Stomach (tissue), 9 donors: ENCODE results near the gene SVOPL. TPM values are rescaled to one million over a fixed set of nuclear protein-coding genes. Genes with fewer than 3 reads are reported as not detected.

ENCODE experiments used
- DNase-seq, 2 donors: peaks; one replicate each; pipeline versions ENCODE4 v3.0.0 to v3.0.0-alpha.2; 2013 to 2019
- H3K27ac ChIP-seq, 5 donors: fragments of 200-600 bp in 4 of 5; sonication (generic) in 4 of 5; one replicate each; pipeline ENCODE4 v1.5.1; 2013 to 2019; ENCODE audit warnings: mild to moderate bottlenecking in 1 of 5, moderate library complexity in 1 of 5
- H3K27me3 ChIP-seq, 3 donors: fragments of 200-600 bp; sonication (generic); one replicate each; pipeline ENCODE4 v1.5.1; 2017 to 2019; ENCODE audit warnings: mixed run types in 1 of 3
- H3K36me3 ChIP-seq, 4 donors: fragments of 200-600 bp; sonication (generic); 1 replicate in 3 of 4; 2 replicates in 1 of 4; pipeline ENCODE4 v1.5.1; 2016 to 2019
- H3K4me1 ChIP-seq, 4 donors: fragments of 200-600 bp; sonication (generic); one replicate each; pipeline ENCODE4 v1.5.1; 2016 to 2019
- H3K4me3 ChIP-seq, 4 donors: fragments of 200-600 bp; sonication (generic) in 3 of 4; one replicate each; pipeline ENCODE4 v1.5.1; 2016 to 2019; ENCODE audit warnings: mild to moderate bottlenecking in 1 of 4
- H3K9me3 ChIP-seq, 4 donors: fragments of 200-600 bp; sonication (generic); one replicate each; pipeline ENCODE4 v1.5.1; 2016 to 2019
- EP300 ChIP-seq: sonication (generic); formaldehyde crosslinking; IDR thresholded peaks from one replicate; pipeline ENCODE4 v1.6.1; 2017; ENCODE audit warnings: antibody characterized with exemption
- POLR2A ChIP-seq, 4 donors: fragments of 450-650 bp; IDR thresholded peaks; one replicate each; pipeline ENCODE4 v1.6.1; 2016; ENCODE audit warnings: antibody characterized with exemption in 4 of 4, control low read depth in 2 of 4, mild to moderate bottlenecking in 1 of 4, moderate library complexity in 1 of 4
- POLR2AphosphoS5 ChIP-seq, 3 donors: sonication (generic); formaldehyde crosslinking; IDR thresholded peaks; one replicate each; pipeline ENCODE4 v1.6.1; 2016; ENCODE audit warnings: antibody characterized with exemption in 3 of 3
- WGBS, 5 donors: extraction: QIAGEN DNeasy Blood & Tissue Kit in 3 of 5; methylation state at CpG; one replicate each; pipeline versions ENCODE4 v1.1.5 to v1.1.7; 2013 to 2018; 5-methylcytosine and 5-hydroxymethylcytosine counted together
- intact Hi-C: fragments of 100-400 bp; cut with DNase I; formaldehyde crosslinking; loops from one replicate; pipeline ENCODE4 v1.15.1; 2023; ENCODE audit warnings: low total_unique reads
- polyA plus RNA-seq, 3 donors: library from polyadenylated mRNA; stranded (reverse); fragments of 200-250 nt; gene quantifications; one replicate each; pipeline ENCODE4 v1.2.3, GENCODE V29; 2013
- total RNA-seq, 5 donors: library from RNA; depleted of rRNA; stranded (reverse); fragments of >200 nt; gene quantifications; one replicate each; pipeline versions ENCODE4 v1.1.0 to v1.2.3, GENCODE V29; 2014 to 2016
- TF ChIP-seq, protein P1 (sequence below), 7 experiments: fragments of 450-650 bp in 4 of 7; fragments of 200-600 bp in 3 of 7; sonication (generic) in 3 of 7; IDR thresholded peaks; one replicate each; pipeline ENCODE4 v1.5.1; 2016 to 2019; ENCODE audit warnings: antibody characterized with exemption in 7 of 7, control low read depth in 2 of 7, mild to moderate bottlenecking in 1 of 7
- donor health status: healthy with polysubstance abuse.
- donor health status: Bipolar disorder and iron deficiency.
- donor health status: healthy.

SVOPL gene
- total and polyA plus RNA-seq, 8 donors: under 0.01 to 2.3 (median 0.13) TPM; not detected in 5

GRCh38 chr7:138602451-138602850 lies 98.7 kb downstream of the SVOPL start:
- no peaks in the 10 kb centered on the region for H3K9me3 ChIP-seq
- 48 to 83% (median 67%) methylated on average over 1 of the region's 1 CpG for WGBS, 5 donors
- TF ChIP-seq EP300 (no peak), POLR2A (IDR thresholded peaks at IDR 0.05) (no peak), POLR2AphosphoS5 (IDR thresholded peaks at IDR 0.05) (no peak)
- TF ChIP-seq, protein P1, sequence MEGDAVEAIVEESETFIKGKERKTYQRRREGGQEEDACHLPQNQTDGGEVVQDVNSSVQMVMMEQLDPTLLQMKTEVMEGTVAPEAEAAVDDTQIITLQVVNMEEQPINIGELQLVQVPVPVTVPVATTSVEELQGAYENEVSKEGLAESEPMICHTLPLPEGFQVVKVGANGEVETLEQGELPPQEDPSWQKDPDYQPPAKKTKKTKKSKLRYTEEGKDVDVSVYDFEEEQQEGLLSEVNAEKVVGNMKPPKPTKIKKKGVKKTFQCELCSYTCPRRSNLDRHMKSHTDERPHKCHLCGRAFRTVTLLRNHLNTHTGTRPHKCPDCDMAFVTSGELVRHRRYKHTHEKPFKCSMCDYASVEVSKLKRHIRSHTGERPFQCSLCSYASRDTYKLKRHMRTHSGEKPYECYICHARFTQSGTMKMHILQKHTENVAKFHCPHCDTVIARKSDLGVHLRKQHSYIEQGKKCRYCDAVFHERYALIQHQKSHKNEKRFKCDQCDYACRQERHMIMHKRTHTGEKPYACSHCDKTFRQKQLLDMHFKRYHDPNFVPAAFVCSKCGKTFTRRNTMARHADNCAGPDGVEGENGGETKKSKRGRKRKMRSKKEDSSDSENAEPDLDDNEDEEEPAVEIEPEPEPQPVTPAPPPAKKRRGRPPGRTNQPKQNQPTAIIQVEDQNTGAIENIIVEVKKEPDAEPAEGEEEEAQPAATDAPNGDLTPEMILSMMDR (IDR thresholded peaks at IDR 0.05): no peak
- intact Hi-C loops: no loop called here
- H3K4me1 ChIP-seq: no peaks in the 10 kb centered on the region
- H3K27ac ChIP-seq: no peak overlapping the region
- no peak overlapping the region for H3K4me3 ChIP-seq
- DNase-seq: no peak
- H3K36me3 ChIP-seq: no peaks in the 10 kb centered on the region
- H3K27me3 ChIP-seq: no peaks in the 10 kb centered on the region

DNA sequence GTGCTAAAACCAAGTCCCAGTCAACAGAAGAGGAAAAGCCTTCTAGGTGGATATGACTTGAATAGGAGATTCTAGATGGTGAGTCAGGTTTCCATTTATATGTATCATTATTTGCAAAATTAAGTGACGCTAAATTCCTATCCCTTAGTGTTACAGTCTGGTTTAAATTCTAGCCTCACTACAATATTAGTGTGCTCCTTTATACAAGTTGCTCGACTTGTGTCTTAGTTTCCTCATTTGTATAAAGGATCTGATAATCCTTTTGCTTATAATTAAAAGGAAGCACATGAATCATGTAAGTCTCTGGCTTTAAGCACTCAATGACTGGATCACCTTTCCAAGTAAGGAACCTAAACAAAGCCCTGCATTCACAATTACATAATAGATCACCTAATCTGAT lies 105.7 kb downstream of the SVOPL start:
- no peak for DNase-seq
- Histone ChIP-seq H3K36me3 (no peaks in the 10 kb centered on the region), H3K4me3 (no peak overlapping the region), H3K27me3 (no peaks in the 10 kb centered on the region), H3K4me1 (no peaks in the 10 kb centered on the region), H3K27ac (no peak overlapping the region), H3K9me3 (no peaks in the 10 kb centered on the region)
- WGBS, 5 donors: 59 to 76% (median 68%) methylated on average over 2 of the region's 2 CpGs
- intact Hi-C loops: no loop called here
- TF ChIP-seq EP300 (no peak), POLR2A (IDR thresholded peaks at IDR 0.05) (no peak), POLR2AphosphoS5 (IDR thresholded peaks at IDR 0.05) (no peak)
- TF ChIP-seq, protein P1 (IDR thresholded peaks at IDR 0.05): no peak

GRCh38 chr7:138590154-138590553 lies 111.0 kb downstream of the SVOPL start:
- TF ChIP-seq POLR2A (IDR thresholded peaks at IDR 0.05): no peak
- TF ChIP-seq EP300: no peak
- TF ChIP-seq, protein P1 (IDR thresholded peaks at IDR 0.05): no peak
- TF ChIP-seq POLR2AphosphoS5 (IDR thresholded peaks at IDR 0.05): no peak

GRCh38 chr7:138588986-138589385 lies 112.2 kb downstream of the SVOPL start:
- peaks cover 8 to 39% (median 36%) of the 10 kb centered on the region in 4 donors for H3K36me3 ChIP-seq
- no peak for DNase-seq
- H3K9me3 ChIP-seq: no peaks in the 10 kb centered on the region
- H3K4me3 ChIP-seq: no peak overlapping the region
- intact Hi-C loops: no loop called here
- H3K27me3 ChIP-seq: no peaks in the 10 kb centered on the region
- H3K4me1 ChIP-seq: no peaks in the 10 kb centered on the region
- 93 to 100% (median 99%) methylated on average over 2 of the region's 2 CpGs for WGBS, 5 donors
- H3K27ac ChIP-seq: no peak overlapping the region
- TF ChIP-seq EP300 (no peak), POLR2AphosphoS5 (IDR thresholded peaks at IDR 0.05) (no peak), POLR2A (IDR thresholded peaks at IDR 0.05) (no peak)
- TF ChIP-seq, protein P1 (IDR thresholded peaks at IDR 0.05): no peak

More at GRCh38 chr7:138590154-138590553, 111.0 kb downstream of the SVOPL start:
- Histone ChIP-seq H3K27me3 (no peaks in the 10 kb centered on the region), H3K9me3 (no peaks in the 10 kb centered on the region), H3K36me3 (peaks cover 0 to 27% (median 25%) of the 10 kb centered on the region in 4 donors), H3K4me3 (no peak overlapping the region), H3K4me1 (no peaks in the 10 kb centered on the region), H3K27ac (no peak overlapping the region)
- intact Hi-C loops: no loop called here
- no peak for DNase-seq
- WGBS, 5 donors: 84 to 100% (median 97%) methylated on average over 1 of the region's 1 CpG
